ENCODE results near the gene CACNB2. TPM values are rescaled to one million over a fixed set of nuclear protein-coding genes. Genes with fewer than 3 reads are reported as not detected.
"Not testable (repeated sequence)": the region's sequence is repeated elsewhere in the genome, so short reads cannot be mapped to it uniquely, and the experiment has no call there.

Gene CACNB2
- total RNA-seq, 1 experiment from 2014 or later, result not detected

DNA sequence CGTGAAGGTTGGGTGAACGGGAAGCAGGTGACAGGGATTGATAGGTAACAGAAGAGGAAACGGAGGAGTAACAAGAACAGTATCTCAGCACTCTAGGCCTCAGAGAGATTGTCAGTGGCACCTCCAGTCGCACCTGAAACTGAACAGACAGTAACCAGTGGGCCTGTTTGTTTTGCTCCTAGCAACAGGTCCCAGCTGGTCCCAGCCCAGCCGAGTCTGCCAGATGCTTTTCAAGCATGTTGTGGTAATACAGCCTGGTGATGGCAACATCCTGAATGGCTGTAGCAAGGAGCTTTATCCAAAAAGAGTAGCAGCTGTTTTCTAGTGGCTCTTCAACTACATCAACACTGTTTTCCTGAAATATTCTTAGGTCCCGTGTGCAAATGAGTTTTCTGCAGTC is 4.7 kb downstream of the CACNB2 start:
- DNase-seq (ENCODE audit: low read depth), result no peak

DNA sequence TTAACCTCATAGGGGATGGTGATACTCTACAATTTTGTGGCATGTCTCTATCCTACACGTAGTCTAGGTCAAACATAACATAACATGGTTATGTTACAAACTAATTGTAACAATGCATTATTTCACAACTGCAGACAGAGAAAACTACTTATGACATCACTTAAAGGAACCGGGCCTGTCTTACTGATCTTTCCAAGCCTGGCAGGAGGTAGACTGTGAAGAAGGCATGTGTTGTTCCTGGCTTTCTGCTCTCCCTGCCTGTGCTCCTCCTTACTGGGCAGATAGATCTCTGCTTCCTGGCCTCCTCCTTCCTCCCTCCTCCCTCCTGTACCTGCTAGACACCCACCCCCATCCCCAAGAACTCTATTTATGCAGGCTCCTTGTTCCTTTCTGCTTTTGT is 5.4 kb downstream of the CACNB2 start:
- no peak for DNase-seq (ENCODE audit: low read depth)

DNA sequence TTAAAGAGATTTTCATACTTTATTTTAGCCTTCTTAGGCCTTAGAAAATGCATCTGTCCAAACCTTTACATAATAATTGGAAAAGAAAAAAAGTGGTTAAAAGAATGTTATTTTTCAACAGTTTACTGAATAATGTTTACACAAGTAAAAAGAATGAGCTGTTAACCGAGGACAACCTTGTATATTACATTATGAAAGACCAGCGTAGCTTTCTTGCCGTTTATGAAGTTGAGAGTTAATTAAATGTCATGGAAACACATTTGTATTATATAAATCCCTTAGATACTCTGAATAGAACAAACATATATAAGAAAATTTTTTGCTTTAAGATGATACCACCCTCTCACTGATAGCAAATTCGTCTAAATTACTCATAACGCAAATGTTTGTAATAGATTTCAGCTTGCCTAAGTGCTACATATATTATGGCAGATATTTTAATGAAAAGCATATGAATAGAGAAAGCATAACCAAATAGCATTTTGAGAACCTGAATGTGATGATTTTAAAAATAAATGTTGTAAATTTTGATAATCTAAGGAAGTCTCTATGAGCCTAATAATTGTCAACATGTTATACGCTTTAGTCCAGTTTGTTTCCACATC is 9.1 kb downstream of the CACNB2 start:
- DNase-seq (ENCODE audit: low read depth), result no peak

DNA sequence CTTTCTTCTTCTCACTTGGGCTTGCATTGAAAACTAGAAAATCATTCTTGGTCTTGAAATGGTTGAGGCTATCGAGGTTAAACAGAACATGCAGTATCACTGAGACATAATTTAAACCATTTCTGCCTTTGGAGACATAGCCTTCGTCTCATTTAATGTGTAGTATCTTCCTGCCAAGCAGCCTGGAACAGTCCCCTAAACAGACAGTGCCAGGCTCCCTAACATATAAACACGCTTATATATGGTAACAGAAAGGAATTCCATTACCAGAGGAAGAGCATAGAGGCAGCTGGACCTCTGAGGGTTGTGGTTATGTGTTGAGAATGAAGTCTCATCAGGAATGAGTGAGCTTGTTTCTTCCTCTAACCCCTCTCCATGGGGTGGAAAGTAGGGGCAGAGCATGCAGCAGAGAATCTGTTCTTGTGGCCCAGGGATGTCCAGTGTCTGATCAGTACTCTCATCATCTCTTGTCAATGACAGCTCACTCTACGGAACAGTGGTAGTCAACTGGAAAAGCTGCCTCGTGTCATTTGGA is 11.2 kb downstream of the CACNB2 start:
- DNase-seq (ENCODE audit: low read depth), result no peak

DNA sequence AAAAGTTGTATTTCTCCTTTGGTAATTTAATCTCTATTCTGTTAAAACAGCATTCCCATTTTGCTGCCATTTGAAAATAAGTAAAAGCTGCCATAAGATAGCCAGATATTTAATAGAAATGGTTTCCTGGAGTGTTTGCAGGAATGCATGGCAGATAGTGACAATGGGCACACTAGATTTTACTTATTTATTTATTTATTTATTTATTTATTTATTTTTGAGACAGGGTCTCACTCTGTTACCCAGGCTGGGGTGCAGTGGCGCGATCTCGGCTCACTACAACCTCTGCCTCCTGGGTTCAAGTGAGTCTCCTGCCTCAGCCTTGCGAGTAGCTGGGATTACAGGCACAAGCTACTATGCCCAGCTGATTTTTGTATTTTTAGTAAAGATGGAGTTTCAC is 13.2 kb downstream of the CACNB2 start:
- DNase-seq (ENCODE audit: low read depth), result not testable (repeated sequence)

DNA sequence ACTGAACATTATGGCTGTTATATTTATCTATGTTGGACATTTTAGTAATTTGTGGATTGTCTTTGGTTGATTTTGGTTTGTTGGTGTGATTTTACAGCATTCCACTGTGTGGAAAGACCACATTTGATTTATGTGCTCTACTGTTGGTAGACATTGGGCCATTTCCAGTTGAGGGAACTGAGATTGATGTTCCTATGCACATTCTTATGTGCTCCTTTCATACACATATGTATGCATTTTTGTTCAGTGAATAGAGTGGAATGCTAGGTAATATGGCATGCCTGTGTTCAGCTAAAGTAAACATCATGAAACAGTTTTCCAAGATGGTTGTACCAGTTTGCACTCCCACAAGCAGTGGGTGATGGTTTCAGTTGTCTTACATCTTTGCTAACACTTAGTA is 15.1 kb downstream of the CACNB2 start:
- no peak for DNase-seq (ENCODE audit: low read depth)

DNA sequence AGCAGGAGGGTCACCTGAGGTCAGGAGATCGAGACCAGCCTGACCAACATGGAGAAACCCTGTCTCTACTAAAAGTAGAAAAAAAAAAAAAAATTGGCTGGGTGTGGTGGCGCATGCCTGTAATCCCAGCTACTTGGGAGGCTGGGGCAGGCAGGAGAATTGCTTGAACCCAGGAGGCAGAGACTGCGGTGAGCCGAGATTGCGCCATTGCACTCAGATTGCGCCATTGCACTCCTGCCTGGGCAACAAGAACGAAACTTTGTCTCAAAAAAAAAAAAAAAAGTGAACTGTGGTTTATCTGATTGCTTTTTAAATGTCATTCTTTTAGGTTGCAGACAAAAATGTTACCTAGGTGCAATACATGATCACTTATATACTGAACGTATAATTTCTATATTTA is 16.6 kb downstream of the CACNB2 start:
- DNase-seq (ENCODE audit: low read depth), result not testable (repeated sequence)

DNA sequence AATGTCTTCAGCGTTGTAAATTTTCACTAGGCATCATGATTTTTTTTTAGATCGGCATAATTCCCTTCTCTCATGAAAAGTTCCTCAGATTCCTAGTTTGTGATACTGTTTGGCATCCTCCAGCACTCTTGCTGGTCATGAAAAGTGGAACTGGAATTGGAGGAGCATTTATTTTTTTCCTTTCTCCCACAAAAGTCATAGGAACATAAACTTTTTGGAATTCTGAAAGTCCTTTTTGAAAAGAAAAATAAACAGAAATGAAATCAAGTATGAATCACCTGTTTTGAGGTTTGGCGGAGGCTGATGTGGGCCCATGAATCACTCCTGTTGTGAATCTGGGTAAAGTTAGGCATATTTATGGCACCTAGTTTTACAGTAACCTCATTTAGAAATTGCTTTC is 17.7 kb downstream of the CACNB2 start:
- DNase-seq (ENCODE audit: low read depth), result peak; percentile 77

DNA sequence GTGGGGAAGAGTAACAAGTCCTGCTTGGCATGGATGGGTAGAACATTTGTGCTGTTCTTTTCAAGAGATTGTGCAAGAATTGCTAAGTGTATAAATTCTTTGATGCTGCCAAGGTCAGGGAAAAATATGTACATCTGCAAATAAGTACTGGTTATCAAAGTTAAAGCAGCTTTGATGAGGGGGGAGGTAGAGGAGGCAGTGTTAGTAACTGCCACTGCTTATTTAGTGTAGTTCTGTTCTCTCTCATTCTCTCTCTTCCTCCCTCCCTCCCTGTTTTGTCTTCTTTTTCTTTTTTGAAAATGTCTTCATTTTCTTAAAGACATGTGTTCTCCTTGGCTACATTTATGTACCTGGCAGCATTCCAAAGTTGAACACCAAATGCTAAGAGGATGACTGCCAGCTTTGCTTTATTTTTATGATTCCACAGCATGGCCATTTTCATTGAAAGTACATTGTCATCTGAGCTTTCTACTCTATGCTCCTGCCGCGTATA is 18.6 kb downstream of the CACNB2 start:
- DNase-seq (ENCODE audit: low read depth), result peak; percentile 50

DNA sequence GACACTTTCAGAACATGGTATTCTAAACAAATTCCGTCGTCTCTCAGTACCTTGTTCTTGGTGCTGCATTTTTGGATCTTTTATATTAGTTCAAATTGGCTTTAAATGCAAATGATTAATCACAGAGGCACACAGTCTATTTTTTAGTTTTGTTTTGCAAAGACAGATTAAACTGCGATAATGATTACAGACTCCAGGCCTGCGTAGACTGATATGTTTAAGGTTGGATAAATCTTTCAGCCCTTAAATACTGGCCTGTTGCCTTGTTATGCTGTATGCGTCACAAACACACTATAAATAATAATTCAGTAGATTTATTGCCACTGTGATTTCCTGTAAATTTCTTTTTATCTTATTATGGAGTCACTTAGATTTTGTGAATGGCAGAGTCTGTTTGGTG is 19.3 kb downstream of the CACNB2 start:
- DNase-seq (ENCODE audit: low read depth), result no peak

DNA sequence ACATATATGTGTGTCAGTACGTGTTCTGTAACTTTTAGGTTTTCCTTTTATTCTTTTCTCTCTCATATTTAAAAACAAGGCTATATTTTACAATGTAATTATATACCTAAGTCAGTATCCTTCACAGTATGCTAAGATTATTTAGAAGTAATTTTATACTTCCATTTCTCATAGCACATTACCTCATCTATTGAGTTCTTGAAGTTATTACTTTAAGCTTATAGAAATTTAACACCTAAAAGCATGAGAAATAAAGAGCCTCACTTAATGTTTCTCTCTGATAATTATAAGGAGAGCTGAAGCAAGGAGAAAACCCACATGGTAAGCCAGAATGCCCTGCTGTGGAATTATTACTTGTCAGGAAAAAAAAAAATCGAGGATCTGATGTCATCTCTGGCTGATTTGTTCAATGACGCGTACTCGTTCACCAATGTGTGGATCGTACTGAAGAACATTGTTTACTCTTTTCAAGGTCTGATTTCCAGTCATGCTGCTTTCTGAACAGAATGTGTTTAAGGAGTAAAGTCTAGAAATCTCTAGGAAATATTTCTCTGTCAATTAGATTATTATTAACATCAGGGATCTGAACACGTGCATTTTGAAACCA is 21.9 kb downstream of the CACNB2 start:
- no peak for DNase-seq (ENCODE audit: low read depth)

DNA sequence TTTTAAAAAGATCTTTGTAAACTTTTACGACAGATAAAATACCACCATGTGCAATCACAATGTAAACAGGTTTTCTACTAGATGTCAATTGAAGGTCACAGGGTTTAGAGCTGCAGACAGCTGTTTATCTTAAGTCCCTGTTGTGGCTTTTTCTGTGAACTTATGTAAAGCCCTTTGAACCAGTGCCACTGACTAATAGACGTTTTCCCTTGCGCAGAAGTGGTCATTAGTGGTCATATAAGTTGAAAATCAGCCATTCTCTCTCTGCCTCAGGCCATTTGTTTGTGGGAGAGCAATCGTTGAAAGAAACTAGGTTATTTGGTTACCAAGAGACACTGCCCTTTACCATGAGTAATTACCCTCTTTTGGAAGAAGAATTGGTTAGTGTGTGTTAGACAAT is 23.9 kb downstream of the CACNB2 start:
- DNase-seq (ENCODE audit: low read depth), result peak; percentile 41

DNA sequence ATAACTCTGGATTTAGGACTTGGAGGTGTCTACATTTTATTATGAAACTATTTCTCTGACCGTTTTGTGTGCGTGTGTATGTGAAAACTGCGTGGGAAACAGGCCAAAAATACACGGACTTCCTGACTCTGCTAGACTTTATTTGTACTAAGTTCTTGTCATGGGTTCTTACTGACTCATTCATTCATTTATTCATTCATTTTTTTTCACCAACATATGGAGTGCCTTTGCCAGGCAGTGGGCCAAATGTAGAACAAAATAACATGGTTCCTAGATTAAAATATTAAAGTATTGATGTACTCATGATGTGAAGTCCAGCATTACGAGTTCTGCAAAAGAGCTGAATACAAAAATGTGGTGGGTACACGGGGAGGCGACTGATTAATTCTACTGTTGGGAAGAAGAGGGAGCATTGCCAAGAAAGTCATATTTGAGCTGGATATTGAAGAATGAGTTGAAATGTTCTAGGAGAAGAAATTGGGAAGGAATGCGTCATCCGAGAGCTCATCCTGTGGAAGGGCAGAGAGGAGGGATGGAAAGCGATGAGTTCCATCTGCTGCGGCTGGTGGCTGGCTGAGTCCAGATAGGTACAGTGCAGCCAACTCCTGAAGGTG is 24.6 kb downstream of the CACNB2 start:
- peak; percentile 22 for DNase-seq (ENCODE audit: low read depth)

DNA sequence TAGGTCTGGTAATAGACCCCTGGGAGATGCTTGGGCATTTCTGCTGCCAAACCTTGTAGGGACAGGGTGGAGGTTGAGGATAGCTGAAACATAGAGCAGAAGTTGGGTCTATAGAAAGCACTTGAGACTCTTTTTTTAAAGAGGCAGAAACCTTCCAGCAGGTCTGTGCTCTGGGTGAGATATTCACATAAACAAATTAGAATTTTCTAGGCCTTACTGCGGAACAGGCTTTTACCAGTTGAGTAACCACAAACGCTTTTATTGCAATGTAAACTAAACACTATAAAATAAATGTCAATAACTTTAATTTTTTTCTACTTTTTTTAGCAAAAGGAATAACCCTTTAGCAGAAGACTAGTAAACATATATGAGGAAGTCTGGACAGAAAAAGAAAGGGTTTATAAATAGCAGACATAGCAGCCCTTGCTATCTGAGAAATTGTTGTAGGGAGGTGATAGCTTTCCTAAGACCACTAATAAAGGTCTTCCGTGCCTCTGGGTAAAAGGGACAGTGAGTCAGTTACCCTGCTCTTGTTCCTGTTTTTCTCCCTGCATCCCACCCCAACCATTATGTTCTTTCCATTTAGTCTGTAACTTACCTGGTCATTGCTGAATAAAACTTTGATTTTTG is 38.7 kb downstream of the CACNB2 start:
- no peak for DNase-seq (ENCODE audit: low read depth)

DNA sequence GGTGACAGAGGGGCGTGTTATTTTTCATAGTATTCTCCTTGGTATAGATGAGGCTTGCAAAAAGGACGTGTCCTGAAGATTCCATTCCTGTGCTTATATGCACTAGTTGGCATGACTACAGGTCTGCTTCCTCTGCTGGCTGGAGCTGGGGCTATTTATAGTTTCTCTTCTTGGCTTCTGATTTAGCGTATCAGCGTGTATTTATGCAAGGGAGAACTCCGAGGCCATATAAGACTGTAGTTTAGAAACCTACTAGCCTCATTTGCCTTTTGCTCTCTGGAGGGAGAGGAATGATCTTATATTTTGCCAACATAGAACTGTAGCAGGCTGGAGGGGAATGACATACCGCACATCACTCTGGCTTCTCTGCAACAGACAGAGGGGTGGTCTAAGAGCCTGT is 39.7 kb downstream of the CACNB2 start:
- DNase-seq (ENCODE audit: low read depth), result no peak

DNA sequence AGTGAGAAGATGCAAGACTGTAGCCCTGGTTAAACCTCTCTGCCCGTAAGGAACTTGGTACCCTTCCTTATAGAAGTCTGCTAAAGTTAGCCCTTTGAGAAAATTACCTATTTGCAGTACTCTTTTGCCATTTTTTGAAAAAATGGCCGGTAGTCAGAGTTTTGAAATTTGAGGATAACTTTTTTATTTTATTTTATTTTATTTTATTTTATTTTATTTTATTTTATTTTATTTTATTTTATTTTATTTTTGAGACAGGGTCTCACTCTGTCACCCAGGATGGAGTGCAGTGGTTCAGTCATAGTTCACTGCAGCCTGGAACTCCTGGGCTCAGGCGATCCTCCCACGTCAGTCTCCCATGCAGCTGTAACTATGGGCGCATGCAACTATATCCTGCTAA is 41.2 kb downstream of the CACNB2 start:
- not testable (repeated sequence) for DNase-seq (ENCODE audit: low read depth)

DNA sequence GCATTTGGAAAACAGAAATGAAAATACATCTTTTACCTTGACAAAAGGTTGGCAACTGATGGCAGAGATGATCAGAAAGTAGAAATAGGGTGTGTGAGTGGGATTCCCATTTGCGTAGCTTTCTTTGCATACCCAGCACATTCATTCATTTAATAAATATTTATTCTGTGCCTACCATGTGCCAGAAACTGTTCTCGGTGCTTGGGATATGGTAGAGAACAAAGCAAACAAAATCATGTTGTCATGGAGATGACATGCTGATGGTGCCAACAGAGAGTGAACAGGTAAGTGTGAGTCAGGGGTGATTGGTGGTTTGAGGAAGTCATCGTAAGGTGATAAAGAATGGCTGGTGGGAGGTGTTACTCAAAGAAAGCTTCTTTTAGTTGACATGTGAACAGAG is 45.4 kb downstream of the CACNB2 start:
- no peak for DNase-seq (ENCODE audit: low read depth)

DNA sequence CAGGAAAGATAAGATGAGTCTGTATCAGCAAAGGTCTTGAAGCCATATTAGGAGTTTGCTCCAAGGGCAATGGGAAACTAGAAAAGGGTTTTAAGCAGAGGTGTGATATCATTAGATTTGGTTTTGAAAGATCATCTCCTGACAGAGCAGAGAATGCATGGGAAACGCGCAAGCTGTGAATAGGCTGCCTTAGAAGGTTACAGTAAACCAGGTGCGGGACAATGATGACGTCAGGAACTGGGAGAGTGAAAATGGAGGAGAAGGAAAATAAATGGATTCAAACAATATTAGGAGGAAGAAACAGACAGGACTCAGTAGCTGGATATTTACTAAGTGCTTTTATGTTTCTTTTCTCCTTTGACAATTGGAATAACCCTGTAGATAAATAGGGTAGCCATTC is 50.6 kb downstream of the CACNB2 start:
- no peak for DNase-seq (ENCODE audit: low read depth)

DNA sequence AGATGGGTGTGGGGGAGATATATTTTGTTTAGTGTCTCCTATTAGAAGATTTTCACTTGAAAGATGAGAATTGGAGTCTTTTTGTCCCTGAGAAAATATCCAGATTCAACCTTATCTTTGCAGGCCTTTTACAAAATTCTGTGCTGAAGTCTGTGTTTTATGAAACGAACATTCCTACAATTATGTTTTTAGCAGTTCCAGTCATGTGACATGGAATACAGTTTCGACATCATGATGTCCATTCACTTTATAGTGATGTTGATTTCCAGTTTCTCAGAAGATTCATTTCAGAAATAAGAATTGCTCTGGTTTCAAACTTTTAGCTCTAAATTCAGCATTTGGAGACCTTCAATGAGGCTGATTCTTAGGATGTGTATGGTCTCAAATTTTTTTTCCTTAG is 54.4 kb downstream of the CACNB2 start:
- no peak for DNase-seq (ENCODE audit: low read depth)

DNA sequence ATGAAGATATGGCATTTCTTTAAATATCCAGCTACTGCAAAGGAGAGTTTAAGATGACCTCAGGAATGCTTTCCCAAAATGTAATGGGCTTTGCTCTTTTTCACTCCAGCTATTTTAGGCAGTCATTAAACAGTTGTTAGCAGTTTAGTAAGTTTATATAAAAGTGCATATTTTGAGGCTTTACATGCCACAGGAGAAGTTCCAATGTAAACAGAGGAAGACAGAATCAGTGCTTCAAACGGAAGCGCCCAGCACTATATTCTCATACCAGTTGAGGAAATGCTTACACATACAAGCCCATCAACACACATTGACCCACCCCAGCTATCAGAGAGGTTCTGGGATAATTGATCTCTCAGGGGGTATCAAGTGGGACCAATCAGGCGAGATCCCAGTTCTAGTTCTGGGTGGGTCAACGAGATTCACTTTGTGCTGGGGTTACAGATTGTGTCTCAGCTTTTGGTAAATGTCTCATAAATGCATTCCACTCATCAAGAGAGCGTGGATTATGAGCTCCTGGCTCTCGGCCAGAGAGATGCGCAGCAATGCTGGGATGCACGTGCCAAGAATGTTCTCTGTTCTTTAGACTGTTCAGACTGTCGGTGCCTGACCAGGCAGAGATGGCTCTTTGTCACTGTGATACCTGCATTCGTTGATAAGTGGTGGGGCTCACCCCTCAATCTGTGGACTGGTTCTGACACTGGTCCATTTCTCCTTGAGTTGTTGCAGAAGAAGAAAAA is 55.0 kb downstream of the CACNB2 start:
- no peak for DNase-seq (ENCODE audit: low read depth)

DNA sequence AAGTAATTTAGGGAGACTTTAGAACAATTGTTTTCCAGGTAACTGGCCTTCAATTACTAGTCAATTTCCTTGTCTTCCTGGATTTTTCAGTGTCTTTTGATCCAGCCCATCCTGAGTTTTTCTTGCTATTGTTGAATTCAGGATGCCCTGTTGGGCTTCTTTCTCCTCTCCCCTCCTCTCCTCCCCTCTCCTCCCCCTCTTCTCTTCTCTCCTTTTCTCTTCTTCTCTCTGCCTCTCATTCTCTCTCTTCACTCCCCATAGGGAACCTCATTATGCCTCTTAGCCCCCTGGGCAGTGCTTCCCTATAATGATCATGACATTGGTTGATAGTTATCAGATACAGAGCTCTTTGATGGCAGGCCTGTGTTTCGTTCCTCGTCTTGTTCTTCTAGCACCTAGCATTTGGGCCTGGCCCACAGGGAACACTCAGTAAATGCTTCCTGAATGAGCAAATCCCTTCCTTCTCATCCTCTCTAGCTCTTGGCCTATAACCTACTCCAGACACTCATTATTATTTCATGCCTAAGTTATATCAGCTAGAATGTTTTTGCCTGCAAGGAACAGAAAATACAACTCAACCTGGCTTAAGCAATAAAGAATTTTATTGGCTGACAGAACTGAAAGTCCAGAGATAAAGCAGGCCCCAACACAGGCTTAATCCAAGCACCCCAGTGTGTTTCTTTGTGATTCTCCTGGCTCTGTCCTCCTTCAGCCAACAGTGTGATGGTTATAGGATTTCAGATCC is 56.8 kb downstream of the CACNB2 start:
- DNase-seq (ENCODE audit: low read depth), result no peak

Measured in LHCN-M2 (cell line).